Body of pancreas (tissue), 4 donors: ENCODE measurements around the gene DGKQ. TPM values are rescaled to one million over a fixed set of nuclear protein-coding genes. Genes with fewer than 3 reads are reported as not detected.
"Not testable (repeated sequence)": the region's sequence is repeated elsewhere in the genome, so short reads cannot be mapped to it uniquely, and the experiment has no call there.

Experiments
- ATAC-seq: fragments of 150-250 bp; one replicate; pipeline ENCODE4 v1.9.1; 2016
- DNase-seq, 4 donors: peaks; one replicate each; pipeline ENCODE4 v3.0.0-alpha.2; 2019
- H3K27ac ChIP-seq, 4 donors: fragments of 200-600 bp; sonication (generic); 1 replicate in 3 of 4; 2 replicates in 1 of 4; pipeline versions ENCODE4 v1.5.1 to v1.6.1; 2016 to 2019; ENCODE audit warnings: mild to moderate bottlenecking in 1 of 4, mixed read lengths in 1 of 4, moderate library complexity in 1 of 4
- H3K27me3 ChIP-seq, 2 donors: fragments of 200-600 bp; sonication (generic); one replicate each; pipeline ENCODE4 v1.6.0; 2016; ENCODE audit warnings: mild to moderate bottlenecking in 1 of 2
- H3K36me3 ChIP-seq, 2 donors: fragments of 200-600 bp; sonication (generic); replicated peaks in 1 of 2; 2 replicates each; pipeline ENCODE4 v1.5.1; 2016; ENCODE audit warnings: low read depth in 2 of 2; ENCODE audit not compliant: insufficient read depth in 1 of 2
- H3K4me1 ChIP-seq: fragments of 200-600 bp; sonication (generic); one replicate; pipeline ENCODE4 v1.6.0; 2016
- H3K4me3 ChIP-seq, 2 donors: fragments of 200-600 bp; sonication (generic); 1 replicate in 1 of 2; 2 replicates in 1 of 2; pipeline ENCODE4 v1.5.1; 2016 to 2019
- H3K9me3 ChIP-seq, 3 donors: fragments of 200-600 bp; sonication (generic); 1 replicate in 2 of 3; 2 replicates in 1 of 3; pipeline ENCODE4 v1.5.1; 2016
- CTCF ChIP-seq, 7 experiments: fragments of 450-650 bp in 4 of 7; fragments of 200-600 bp in 3 of 7; sonication (generic) in 3 of 7; IDR thresholded peaks; one replicate each; pipeline ENCODE4 v1.5.1; 2016 to 2019; ENCODE audit warnings: antibody characterized with exemption in 7 of 7
- POLR2A ChIP-seq, 3 donors: fragments of 450-650 bp; IDR thresholded peaks; one replicate each; pipeline ENCODE4 v1.6.1; 2016; ENCODE audit warnings: antibody characterized with exemption in 3 of 3, mild to moderate bottlenecking in 2 of 3
- WGBS, 2 donors: methylation state at CpG; one replicate each; pipeline ENCODE4 v1.1.5; 2017; 5-methylcytosine and 5-hydroxymethylcytosine counted together
- intact Hi-C: fragments of 100-400 bp; cut with DNase I; formaldehyde crosslinking; loops from one replicate; pipeline ENCODE4 v1.15.1; 2023
- total RNA-seq, 2 donors: library from RNA; depleted of rRNA; stranded (reverse); fragments of >200 nt; gene quantifications; one replicate each; pipeline ENCODE4 v1.1.0, GENCODE V29; 2016

The DGKQ gene
- total RNA-seq, 2 donors from 2014 or later = 13.2 to 17.5 TPM

GRCh38 chr4:924107-925096 is 49.0 kb downstream of the DGKQ start:
- WGBS, 2 donors = 76 to 81% methylated on average over 15 to 18 of the region's 18 CpGs
- no peak for TF ChIP-seq POLR2A (IDR thresholded peaks at IDR 0.05)
- no peak for TF ChIP-seq CTCF (IDR thresholded peaks at IDR 0.05)
- Histone ChIP-seq H3K4me3 (no peak overlapping the region), H3K4me1 (peaks cover 30% of the 10 kb centered on the region), H3K9me3 (no peaks in the 10 kb centered on the region), H3K27ac (no peak overlapping the region), H3K27me3 (no peaks in the 10 kb centered on the region), H3K36me3 (no peaks in the 10 kb centered on the region)
- intact Hi-C loops = no loop called here
- DNase-seq (no peak), ATAC-seq (no peak)

GRCh38 chr4:921830-922331 is 51.5 kb downstream of the DGKQ start:
- TF ChIP-seq POLR2A (IDR thresholded peaks at IDR 0.05) = no peak
- no peak for TF ChIP-seq CTCF (IDR thresholded peaks at IDR 0.05)
- 94 to 98% methylated on average over 17 of the region's 17 CpGs for WGBS, 2 donors
- peaks cover 11% of the 10 kb centered on the region for H3K4me1 ChIP-seq
- DNase-seq = no peak
- no peaks in the 10 kb centered on the region for H3K27me3 ChIP-seq
- H3K9me3 ChIP-seq = no peaks in the 10 kb centered on the region
- no peak overlapping the region for H3K4me3 ChIP-seq
- intact Hi-C loops = no loop called here
- H3K36me3 ChIP-seq = no peaks in the 10 kb centered on the region
- no peak overlapping the region for H3K27ac ChIP-seq
- ATAC-seq = no peak

- intact Hi-C loops, H3K9me3 ChIP-seq, ATAC-seq, H3K36me3 ChIP-seq, H3K27me3 ChIP-seq, DNase-seq, H3K4me1 ChIP-seq, H3K27ac ChIP-seq, H3K4me3 ChIP-seq: not testable (repeated sequence)
- 89 to 95% methylated on average over 10 to 12 of the region's 15 CpGs for WGBS, 2 donors
Measured at GRCh38 chr4:919004-919680, 54.2 kb downstream of the DGKQ start.

- not testable (repeated sequence) for ATAC-seq, DNase-seq
- 85 to 93% methylated on average over 6 of the region's 6 CpGs for WGBS, 2 donors
Measured at GRCh38 chr4:918591-918990, 54.8 kb downstream of the DGKQ start.

GRCh38 chr4:917992-918391 is 55.4 kb downstream of the DGKQ start:
- H3K9me3 ChIP-seq = no peaks in the 10 kb centered on the region
- no peak overlapping the region for H3K27ac ChIP-seq
- no peaks in the 10 kb centered on the region for H3K27me3 ChIP-seq
- DNase-seq (no peak), ATAC-seq (no peak)
- intact Hi-C loops = no loop called here
- no peak overlapping the region for H3K4me3 ChIP-seq
- TF ChIP-seq POLR2A (IDR thresholded peaks at IDR 0.05) = no peak
- no peak for TF ChIP-seq CTCF (IDR thresholded peaks at IDR 0.05)
- no peaks in the 10 kb centered on the region for H3K4me1 ChIP-seq
- H3K36me3 ChIP-seq = no peaks in the 10 kb centered on the region
- WGBS, 2 donors = 97 to 98% methylated on average over 2 of the region's 2 CpGs

More at GRCh38 chr4:918591-918990, 54.8 kb downstream of the DGKQ start:
- H3K4me3 ChIP-seq, H3K27me3 ChIP-seq, H3K27ac ChIP-seq, intact Hi-C loops, H3K9me3 ChIP-seq, H3K4me1 ChIP-seq, H3K36me3 ChIP-seq: not testable (repeated sequence)
